ENCODE measurements around the gene SST.
"Not testable (repeated sequence)": the region's sequence is repeated elsewhere in the genome, so short reads cannot be mapped to it uniquely, and the experiment has no call there.

SST gene

GRCh38 chr3:187700249-187700648 is 30.1 kb upstream of the SST start:
- DNase-seq (ENCODE audit: insufficient read length) (no peak), FAIRE-seq (no peak)
- TF ChIP-seq POLR2A (IDR thresholded peaks at IDR 0.05; ENCODE audit: low read depth, low read length) (no peak), TAF1 (IDR thresholded peaks at IDR 0.05; ENCODE audit: borderline replicate concordance, low read depth, low read length) (no peak), POLR2AphosphoS5 (IDR thresholded peaks at IDR 0.05; ENCODE audit: low read depth, low read length) (no peak)

GRCh38 chr3:187698499-187699399 is 28.6 kb upstream of the SST start:
- no peak for DNase-seq (ENCODE audit: insufficient read length)
- no peak for TF ChIP-seq POLR2A (IDR thresholded peaks at IDR 0.05; ENCODE audit: low read depth, low read length)
- TF ChIP-seq POLR2AphosphoS5 (IDR thresholded peaks at IDR 0.05; ENCODE audit: low read depth, low read length) = no peak
- TF ChIP-seq TAF1 (IDR thresholded peaks at IDR 0.05; ENCODE audit: borderline replicate concordance, low read depth, low read length) = no peak
- FAIRE-seq = no peak

GRCh38 chr3:187696021-187696420 is 25.8 kb upstream of the SST start:
- no peak for FAIRE-seq
- no peak for TF ChIP-seq POLR2AphosphoS5 (IDR thresholded peaks at IDR 0.05; ENCODE audit: low read depth, low read length)
- TF ChIP-seq TAF1 (IDR thresholded peaks at IDR 0.05; ENCODE audit: borderline replicate concordance, low read depth, low read length) = no peak
- TF ChIP-seq POLR2A (IDR thresholded peaks at IDR 0.05; ENCODE audit: low read depth, low read length) = no peak
- no peak for DNase-seq (ENCODE audit: insufficient read length)

- FAIRE-seq (no peak), DNase-seq (ENCODE audit: insufficient read length) (no peak)
- no peak for TF ChIP-seq POLR2AphosphoS5 (IDR thresholded peaks at IDR 0.05; ENCODE audit: low read depth, low read length)
- no peak for TF ChIP-seq POLR2A (IDR thresholded peaks at IDR 0.05; ENCODE audit: low read depth, low read length)
- TF ChIP-seq TAF1 (IDR thresholded peaks at IDR 0.05; ENCODE audit: borderline replicate concordance, low read depth, low read length) = no peak
Observed at GRCh38 chr3:187695449-187695848, 25.3 kb upstream of the SST start.

- no peak for TF ChIP-seq TAF1 (IDR thresholded peaks at IDR 0.05; ENCODE audit: borderline replicate concordance, low read depth, low read length)
- no peak for TF ChIP-seq POLR2A (IDR thresholded peaks at IDR 0.05; ENCODE audit: low read depth, low read length)
- TF ChIP-seq POLR2AphosphoS5 (IDR thresholded peaks at IDR 0.05; ENCODE audit: low read depth, low read length) = no peak
- FAIRE-seq (no peak), DNase-seq (ENCODE audit: insufficient read length) (no peak)
Observed at GRCh38 chr3:187694801-187695200, 24.6 kb upstream of the SST start.

- TF ChIP-seq POLR2AphosphoS5 (IDR thresholded peaks at IDR 0.05; ENCODE audit: low read depth, low read length) = no peak
- no peak for TF ChIP-seq TAF1 (IDR thresholded peaks at IDR 0.05; ENCODE audit: borderline replicate concordance, low read depth, low read length)
- TF ChIP-seq POLR2A (IDR thresholded peaks at IDR 0.05; ENCODE audit: low read depth, low read length) = no peak
- DNase-seq (ENCODE audit: insufficient read length) (no peak), FAIRE-seq (no peak)
Observed at GRCh38 chr3:187693431-187693830, 23.2 kb upstream of the SST start.

- TF ChIP-seq POLR2A (IDR thresholded peaks at IDR 0.05; ENCODE audit: low read depth, low read length) (no peak), TAF1 (IDR thresholded peaks at IDR 0.05; ENCODE audit: borderline replicate concordance, low read depth, low read length) (no peak), POLR2AphosphoS5 (IDR thresholded peaks at IDR 0.05; ENCODE audit: low read depth, low read length) (no peak)
- DNase-seq (ENCODE audit: insufficient read length) (no peak), FAIRE-seq (no peak)
Observed at GRCh38 chr3:187689984-187690383, 19.8 kb upstream of the SST start.

GRCh38 chr3:187686621-187687273 is 16.6 kb upstream of the SST start:
- FAIRE-seq (no peak), DNase-seq (ENCODE audit: insufficient read length) (no peak)
- no peak for TF ChIP-seq POLR2A (IDR thresholded peaks at IDR 0.05; ENCODE audit: low read depth, low read length)

- no peak for FAIRE-seq
- DNase-seq (ENCODE audit: insufficient read length) = no peak
- TF ChIP-seq POLR2A (IDR thresholded peaks at IDR 0.05; ENCODE audit: low read depth, low read length) (no peak), POLR2AphosphoS5 (IDR thresholded peaks at IDR 0.05; ENCODE audit: low read depth, low read length) (no peak), TAF1 (IDR thresholded peaks at IDR 0.05; ENCODE audit: borderline replicate concordance, low read depth, low read length) (no peak)
Observed at GRCh38 chr3:187685948-187686347, 15.8 kb upstream of the SST start.

- TF ChIP-seq TAF1 (IDR thresholded peaks at IDR 0.05; ENCODE audit: borderline replicate concordance, low read depth, low read length) (no peak), POLR2A (IDR thresholded peaks at IDR 0.05; ENCODE audit: low read depth, low read length) (no peak), POLR2AphosphoS5 (IDR thresholded peaks at IDR 0.05; ENCODE audit: low read depth, low read length) (no peak)
- FAIRE-seq (no peak), DNase-seq (ENCODE audit: insufficient read length) (no peak)
Observed at GRCh38 chr3:187684880-187685279, 14.7 kb upstream of the SST start.

- FAIRE-seq (no peak), DNase-seq (ENCODE audit: insufficient read length) (no peak)
- no peak for TF ChIP-seq TAF1 (IDR thresholded peaks at IDR 0.05; ENCODE audit: borderline replicate concordance, low read depth, low read length)
- TF ChIP-seq POLR2A (IDR thresholded peaks at IDR 0.05; ENCODE audit: low read depth, low read length) = no peak
- TF ChIP-seq POLR2AphosphoS5 (IDR thresholded peaks at IDR 0.05; ENCODE audit: low read depth, low read length) = no peak
Observed at GRCh38 chr3:187684444-187684843, 14.2 kb upstream of the SST start.

GRCh38 chr3:187681756-187682155 is 11.6 kb upstream of the SST start:
- not testable (repeated sequence) for FAIRE-seq; DNase-seq (ENCODE audit: insufficient read length)
